ENCODE measurements around the gene MRPL53. TPM values are rescaled to one million over a fixed set of nuclear protein-coding genes. Genes with fewer than 3 reads are reported as not detected.
A peak's percentile ranks its signal among the peaks of the same experiment; 100 is the strongest.

MRPL53 gene
- total and polyA plus RNA-seq, 2 of the 13 experiments (the other 11 are each of a cell fraction or from before 2014, with no cell fraction given): 34.3 to 51.9 TPM

DNA sequence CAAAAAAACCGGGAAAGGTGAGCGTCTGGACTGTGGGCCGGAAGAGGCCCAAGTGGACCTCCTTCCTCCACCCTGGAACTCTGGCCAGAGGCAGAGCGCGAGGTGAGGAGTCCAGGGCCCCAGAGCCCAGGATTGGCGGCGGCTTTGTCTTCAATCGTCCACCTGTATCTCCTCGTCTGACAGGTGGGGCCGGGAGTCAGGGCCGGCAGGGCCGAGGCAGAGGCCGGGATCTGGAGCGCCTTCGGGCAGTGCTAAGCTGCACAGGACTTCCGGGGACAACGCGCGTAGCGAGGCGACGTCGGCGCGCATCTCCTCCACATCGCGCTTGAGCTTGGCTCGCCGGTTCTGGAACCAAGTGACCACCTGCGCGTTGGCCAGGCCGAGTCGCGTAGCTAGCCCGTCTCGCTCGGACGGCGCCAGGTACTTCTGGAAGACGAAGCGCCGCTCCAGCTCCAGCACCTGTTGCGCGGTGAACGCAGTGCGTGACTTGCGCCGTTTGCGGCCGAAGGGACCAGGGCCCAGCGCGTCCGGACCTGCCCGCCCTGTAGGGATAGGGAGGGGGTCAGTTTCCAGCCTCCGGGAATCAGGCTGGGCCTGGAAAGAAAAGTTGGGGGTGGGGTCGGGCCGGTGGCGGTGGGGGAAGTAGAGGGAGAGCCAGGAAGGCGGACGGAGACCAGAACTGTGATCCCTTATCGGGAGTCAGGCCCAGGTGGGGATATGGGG is 25.5 kb upstream of the MRPL53 start (continued):
- TF ChIP-seq ZNF556 (CRISPR knock-in tag; IDR thresholded peaks at IDR 0.05; ENCODE audit: borderline replicate concordance) (no peak), NFYC (CRISPR knock-in tag; IDR thresholded peaks at IDR 0.05) (no peak), GTF3A (CRISPR knock-in tag; conservative IDR thresholded peaks at IDR 0.05) (no peak), ELF3 (CRISPR knock-in tag; IDR thresholded peaks at IDR 0.05) (0 out of 2 replicates have a peak, but pooled peaks have one; percentile 15), THAP7 (CRISPR knock-in tag; IDR thresholded peaks at IDR 0.05) (no peak), U2AF2 (IDR thresholded peaks at IDR 0.05; ENCODE audit: low read depth, low read length) (no peak), NRL (CRISPR knock-in tag; IDR thresholded peaks at IDR 0.05; ENCODE audit: borderline replicate concordance) (peak; percentile 68), MIER3 (CRISPR knock-in tag; IDR thresholded peaks at IDR 0.05; ENCODE audit: borderline replicate concordance) (no peak), ZNF619 (CRISPR knock-in tag; IDR thresholded peaks at IDR 0.05) (no peak), GATAD1 (CRISPR knock-in tag; IDR thresholded peaks at IDR 0.05) (no peak), ATM (IDR thresholded peaks at IDR 0.05; ENCODE audit: borderline replicate concordance) (no peak), SP4 (CRISPR knock-in tag; IDR thresholded peaks at IDR 0.05) (no peak), ATAD3A (CRISPR knock-in tag; IDR thresholded peaks at IDR 0.05) (no peak), ZXDC (CRISPR knock-in tag; IDR thresholded peaks at IDR 0.05) (no peak)
- TF ChIP-seq, protein P1, sequence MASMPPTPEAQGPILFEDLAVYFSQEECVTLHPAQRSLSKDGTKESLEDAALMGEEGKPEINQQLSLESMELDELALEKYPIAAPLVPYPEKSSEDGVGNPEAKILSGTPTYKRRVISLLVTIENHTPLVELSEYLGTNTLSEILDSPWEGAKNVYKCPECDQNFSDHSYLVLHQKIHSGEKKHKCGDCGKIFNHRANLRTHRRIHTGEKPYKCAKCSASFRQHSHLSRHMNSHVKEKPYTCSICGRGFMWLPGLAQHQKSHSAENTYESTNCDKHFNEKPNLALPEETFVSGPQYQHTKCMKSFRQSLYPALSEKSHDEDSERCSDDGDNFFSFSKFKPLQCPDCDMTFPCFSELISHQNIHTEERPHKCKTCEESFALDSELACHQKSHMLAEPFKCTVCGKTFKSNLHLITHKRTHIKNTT (CRISPR knock-in tag; IDR thresholded peaks at IDR 0.05): no peak
- TF ChIP-seq, protein P2, sequence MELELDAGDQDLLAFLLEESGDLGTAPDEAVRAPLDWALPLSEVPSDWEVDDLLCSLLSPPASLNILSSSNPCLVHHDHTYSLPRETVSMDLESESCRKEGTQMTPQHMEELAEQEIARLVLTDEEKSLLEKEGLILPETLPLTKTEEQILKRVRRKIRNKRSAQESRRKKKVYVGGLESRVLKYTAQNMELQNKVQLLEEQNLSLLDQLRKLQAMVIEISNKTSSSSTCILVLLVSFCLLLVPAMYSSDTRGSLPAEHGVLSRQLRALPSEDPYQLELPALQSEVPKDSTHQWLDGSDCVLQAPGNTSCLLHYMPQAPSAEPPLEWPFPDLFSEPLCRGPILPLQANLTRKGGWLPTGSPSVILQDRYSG (CRISPR knock-in tag; IDR thresholded peaks at IDR 0.05): no peak

Measured in HepG2 (cell line).